SK-N-SH treated with all-trans-retinoic acid at 6 μM for 48 hours (cell line): ENCODE measurements around the gene TMEM87B.
"Not testable (repeated sequence)": the region's sequence is repeated elsewhere in the genome, so short reads cannot be mapped to it uniquely, and the experiment has no call there.

Source experiments
- ATAC-seq: fragments of 200-7000 bp; cut with Tn5 transposase; 3 replicates; pipeline ENCODE4 v1.9.1; 2020; ENCODE audit warnings: mild to moderate bottlenecking, moderate library complexity
- ARNTL ChIP-seq: fragments of 450-650 bp; formaldehyde crosslinking; IDR thresholded peaks from 2 replicates; pipeline ENCODE4 v1.5.0; 2020; ENCODE audit warnings: low read depth, mild to moderate bottlenecking, moderate library complexity, borderline replicate concordance
- BACH2 ChIP-seq: fragments of 250-450 bp; sonication (Bioruptor Pico); IDR thresholded peaks from 2 replicates; pipeline ENCODE4 v1.9.0; 2021; ENCODE audit warnings: mild to moderate bottlenecking, borderline replicate concordance
- CSDC2 ChIP-seq: fragments of 250-450 bp; sonication (Bioruptor Pico); IDR thresholded peaks from 2 replicates; pipeline ENCODE4 v1.5.0; 2020; ENCODE audit warnings: mild to moderate bottlenecking, moderate library complexity
- ESRRG ChIP-seq: fragments of 250-450 bp; sonication (Bioruptor Pico); IDR thresholded peaks from 2 replicates; pipeline ENCODE4 v1.6.1; 2021; ENCODE audit warnings: mild to moderate bottlenecking
- GLIS3 ChIP-seq: fragments of 250-450 bp; sonication (Bioruptor Pico); IDR thresholded peaks from 2 replicates; pipeline ENCODE4 v1.5.0; 2020; ENCODE audit warnings: mild to moderate bottlenecking, moderate library complexity
- ISL1 ChIP-seq: fragments of 250-450 bp; sonication (Bioruptor Pico); IDR thresholded peaks from 2 replicates; pipeline ENCODE4 v2.1.2; 2022; ENCODE audit warnings: mild to moderate bottlenecking, moderate library complexity
- OSR1 ChIP-seq: fragments of 250-450 bp; sonication (Bioruptor Pico); IDR thresholded peaks from 2 replicates; pipeline ENCODE4 v1.8.0; 2022; ENCODE audit warnings: moderate library complexity, mild to moderate bottlenecking, inconsistent platforms
- PPARA ChIP-seq: fragments of 250-450 bp; sonication (Bioruptor Pico); IDR thresholded peaks from 2 replicates; pipeline ENCODE4 v1.5.0; 2020; ENCODE audit warnings: mild to moderate bottlenecking, borderline replicate concordance
- RARB ChIP-seq: fragments of 250-450 bp; sonication (Bioruptor Pico); IDR thresholded peaks from 2 replicates; pipeline ENCODE4 v1.8.0; 2021; ENCODE audit warnings: mild to moderate bottlenecking, moderate library complexity
- SNAI2 ChIP-seq: fragments of 250-450 bp; sonication (Bioruptor Pico); IDR thresholded peaks from 2 replicates; pipeline ENCODE4 v1.5.0; 2020; ENCODE audit warnings: mild to moderate bottlenecking, moderate library complexity
- TOX ChIP-seq: fragments of 250-450 bp; sonication (Bioruptor Pico); IDR thresholded peaks from 2 replicates; pipeline ENCODE4 v1.8.0; 2021; ENCODE audit warnings: mild to moderate bottlenecking, moderate library complexity, borderline replicate concordance
- ZC3H10 ChIP-seq: fragments of 250-450 bp; sonication (Bioruptor Pico); IDR thresholded peaks from 2 replicates; pipeline ENCODE4 v1.5.1; 2021; ENCODE audit warnings: mild to moderate bottlenecking, moderate library complexity
- ZNF565 ChIP-seq: fragments of 450-650 bp; formaldehyde crosslinking; conservative IDR thresholded peaks from 2 replicates; pipeline ENCODE4 v1.5.0; 2020; ENCODE audit warnings: low read depth, mild to moderate bottlenecking, moderate library complexity
- ZNF70 ChIP-seq: fragments of 450-650 bp; formaldehyde crosslinking; IDR thresholded peaks from 2 replicates; pipeline ENCODE4 v1.5.0; 2020; ENCODE audit warnings: mild to moderate bottlenecking, moderate library complexity
- ZNF8 ChIP-seq: fragments of 450-650 bp; formaldehyde crosslinking; IDR thresholded peaks from 2 replicates; pipeline ENCODE4 v1.5.0; 2020; ENCODE audit warnings: mild to moderate bottlenecking, moderate library complexity
- TF ChIP-seq, protein P1 (sequence below): fragments of 250-450 bp; sonication (Bioruptor Pico); IDR thresholded peaks from 2 replicates; pipeline ENCODE4 v1.8.0; 2021; ENCODE audit warnings: low read depth, mild to moderate bottlenecking, moderate library complexity, borderline replicate concordance
- TF ChIP-seq, protein P2 (sequence below): fragments of 250-450 bp; sonication (Bioruptor Pico); IDR thresholded peaks from 2 replicates; pipeline ENCODE4 v1.5.1; 2020; ENCODE audit warnings: low read depth, mild to moderate bottlenecking, moderate library complexity
- TF ChIP-seq, protein P3 (sequence below): fragments of 250-450 bp; sonication (Bioruptor Pico); IDR thresholded peaks from 2 replicates; pipeline ENCODE4 v1.8.0; 2020; ENCODE audit warnings: mild to moderate bottlenecking, moderate library complexity, borderline replicate concordance
- TF ChIP-seq, protein P4 (sequence below): fragments of 250-450 bp; sonication (Bioruptor Pico); IDR thresholded peaks from 2 replicates; pipeline ENCODE4 v1.5.0; 2020; ENCODE audit warnings: mild to moderate bottlenecking, moderate library complexity

Gene TMEM87B

DNA sequence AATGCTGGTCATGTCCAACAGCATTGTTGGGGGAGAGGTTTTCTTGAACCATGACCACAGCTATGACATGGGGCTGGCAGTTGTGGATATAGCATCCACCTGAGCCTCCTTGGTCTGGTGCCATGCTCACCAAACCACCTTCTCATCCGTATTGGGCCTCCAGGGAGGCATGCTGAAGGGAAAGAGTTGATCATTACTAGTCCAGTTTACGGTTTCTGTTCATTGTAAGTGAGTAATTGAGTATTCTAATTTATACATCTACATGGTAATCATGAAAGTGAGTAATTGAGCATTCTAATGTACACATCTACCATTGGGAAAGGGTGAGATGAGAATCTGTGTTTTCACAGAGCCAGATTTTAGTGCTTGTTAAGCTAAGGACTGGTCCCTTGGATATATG, 6.8 kb downstream of the TMEM87B start:
- TF ChIP-seq, protein P1, sequence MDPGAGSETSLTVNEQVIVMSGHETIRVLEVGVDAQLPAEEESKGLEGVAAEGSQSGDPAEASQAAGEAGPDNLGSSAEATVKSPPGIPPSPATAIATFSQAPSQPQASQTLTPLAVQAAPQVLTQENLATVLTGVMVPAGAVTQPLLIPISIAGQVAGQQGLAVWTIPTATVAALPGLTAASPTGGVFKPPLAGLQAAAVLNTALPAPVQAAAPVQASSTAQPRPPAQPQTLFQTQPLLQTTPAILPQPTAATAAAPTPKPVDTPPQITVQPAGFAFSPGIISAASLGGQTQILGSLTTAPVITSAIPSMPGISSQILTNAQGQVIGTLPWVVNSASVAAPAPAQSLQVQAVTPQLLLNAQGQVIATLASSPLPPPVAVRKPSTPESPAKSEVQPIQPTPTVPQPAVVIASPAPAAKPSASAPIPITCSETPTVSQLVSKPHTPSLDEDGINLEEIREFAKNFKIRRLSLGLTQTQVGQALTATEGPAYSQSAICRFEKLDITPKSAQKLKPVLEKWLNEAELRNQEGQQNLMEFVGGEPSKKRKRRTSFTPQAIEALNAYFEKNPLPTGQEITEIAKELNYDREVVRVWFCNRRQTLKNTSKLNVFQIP (CRISPR knock-in tag) = no peak
- no peak for TF ChIP-seq ISL1 (CRISPR knock-in tag)
- TF ChIP-seq GLIS3 = no peak

DNA sequence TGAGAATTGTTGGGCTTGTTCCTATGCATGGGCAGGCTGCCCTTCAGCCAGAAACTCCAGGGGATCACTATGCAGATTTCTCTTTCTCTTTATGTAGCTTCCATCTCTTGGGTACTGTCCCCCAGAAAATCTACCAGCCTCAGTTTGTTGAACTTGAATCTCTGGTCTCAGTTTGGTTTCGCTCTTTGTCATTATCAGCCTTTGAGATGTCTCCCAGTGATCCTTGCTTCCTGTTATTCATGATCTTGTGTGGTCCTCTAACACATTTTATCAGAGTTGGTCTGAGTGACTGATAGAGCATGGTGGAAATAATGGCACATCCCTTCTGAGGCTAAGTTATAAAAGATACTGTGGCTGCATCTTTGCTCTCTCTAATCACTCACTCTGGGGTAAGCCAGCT, 7.8 kb downstream of the TMEM87B start:
- no peak for TF ChIP-seq CSDC2 (CRISPR knock-in tag)
- no peak for TF ChIP-seq ISL1 (CRISPR knock-in tag)
- no peak for TF ChIP-seq ZNF70 (CRISPR knock-in tag)
- no peak for TF ChIP-seq GLIS3
- TF ChIP-seq PPARA (CRISPR knock-in tag) = no peak
- TF ChIP-seq OSR1 (CRISPR knock-in tag) = no peak
- no peak for ATAC-seq

More for the DNA sequence above, 6.8 kb downstream of the TMEM87B start:
- ATAC-seq = no peak

DNA sequence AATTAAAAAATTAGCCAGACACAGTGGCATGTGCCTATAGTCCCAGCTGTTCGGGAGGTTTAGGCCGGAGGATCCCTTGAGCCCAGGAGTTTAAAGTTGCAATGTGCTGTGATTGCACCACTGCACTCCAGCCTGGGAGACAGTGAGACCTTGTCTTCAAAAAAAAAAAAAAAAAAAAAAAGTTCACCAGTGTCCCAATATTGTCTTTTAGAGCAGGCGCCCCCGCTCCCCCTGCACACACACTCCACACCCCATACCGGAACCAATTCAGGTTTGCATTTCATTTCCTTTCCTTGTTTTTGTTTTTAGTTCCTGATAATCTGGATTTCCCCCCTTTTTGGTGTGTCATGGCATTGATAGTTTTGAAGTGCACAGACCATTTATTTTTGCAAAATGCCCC, 10.4 kb downstream of the TMEM87B start:
- TF ChIP-seq ZNF8 (no peak), RARB (CRISPR knock-in tag) (no peak), TOX (CRISPR knock-in tag) (no peak), SNAI2 (CRISPR knock-in tag) (no peak), OSR1 (CRISPR knock-in tag) (no peak), ARNTL (CRISPR knock-in tag) (no peak), ZC3H10 (CRISPR knock-in tag) (no peak), CSDC2 (CRISPR knock-in tag) (no peak), ESRRG (CRISPR knock-in tag) (no peak)
- TF ChIP-seq, protein P2, sequence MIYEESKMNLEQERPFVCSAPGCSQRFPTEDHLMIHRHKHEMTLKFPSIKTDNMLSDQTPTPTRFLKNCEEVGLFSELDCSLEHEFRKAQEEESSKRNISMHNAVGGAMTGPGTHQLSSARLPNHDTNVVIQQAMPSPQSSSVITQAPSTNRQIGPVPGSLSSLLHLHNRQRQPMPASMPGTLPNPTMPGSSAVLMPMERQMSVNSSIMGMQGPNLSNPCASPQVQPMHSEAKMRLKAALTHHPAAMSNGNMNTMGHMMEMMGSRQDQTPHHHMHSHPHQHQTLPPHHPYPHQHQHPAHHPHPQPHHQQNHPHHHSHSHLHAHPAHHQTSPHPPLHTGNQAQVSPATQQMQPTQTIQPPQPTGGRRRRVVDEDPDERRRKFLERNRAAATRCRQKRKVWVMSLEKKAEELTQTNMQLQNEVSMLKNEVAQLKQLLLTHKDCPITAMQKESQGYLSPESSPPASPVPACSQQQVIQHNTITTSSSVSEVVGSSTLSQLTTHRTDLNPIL (CRISPR knock-in tag) = no peak
- TF ChIP-seq, protein P3, sequence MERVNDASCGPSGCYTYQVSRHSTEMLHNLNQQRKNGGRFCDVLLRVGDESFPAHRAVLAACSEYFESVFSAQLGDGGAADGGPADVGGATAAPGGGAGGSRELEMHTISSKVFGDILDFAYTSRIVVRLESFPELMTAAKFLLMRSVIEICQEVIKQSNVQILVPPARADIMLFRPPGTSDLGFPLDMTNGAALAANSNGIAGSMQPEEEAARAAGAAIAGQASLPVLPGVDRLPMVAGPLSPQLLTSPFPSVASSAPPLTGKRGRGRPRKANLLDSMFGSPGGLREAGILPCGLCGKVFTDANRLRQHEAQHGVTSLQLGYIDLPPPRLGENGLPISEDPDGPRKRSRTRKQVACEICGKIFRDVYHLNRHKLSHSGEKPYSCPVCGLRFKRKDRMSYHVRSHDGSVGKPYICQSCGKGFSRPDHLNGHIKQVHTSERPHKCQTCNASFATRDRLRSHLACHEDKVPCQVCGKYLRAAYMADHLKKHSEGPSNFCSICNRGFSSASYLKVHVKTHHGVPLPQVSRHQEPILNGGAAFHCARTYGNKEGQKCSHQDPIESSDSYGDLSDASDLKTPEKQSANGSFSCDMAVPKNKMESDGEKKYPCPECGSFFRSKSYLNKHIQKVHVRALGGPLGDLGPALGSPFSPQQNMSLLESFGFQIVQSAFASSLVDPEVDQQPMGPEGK (CRISPR knock-in tag) = no peak
- TF ChIP-seq, protein P4, sequence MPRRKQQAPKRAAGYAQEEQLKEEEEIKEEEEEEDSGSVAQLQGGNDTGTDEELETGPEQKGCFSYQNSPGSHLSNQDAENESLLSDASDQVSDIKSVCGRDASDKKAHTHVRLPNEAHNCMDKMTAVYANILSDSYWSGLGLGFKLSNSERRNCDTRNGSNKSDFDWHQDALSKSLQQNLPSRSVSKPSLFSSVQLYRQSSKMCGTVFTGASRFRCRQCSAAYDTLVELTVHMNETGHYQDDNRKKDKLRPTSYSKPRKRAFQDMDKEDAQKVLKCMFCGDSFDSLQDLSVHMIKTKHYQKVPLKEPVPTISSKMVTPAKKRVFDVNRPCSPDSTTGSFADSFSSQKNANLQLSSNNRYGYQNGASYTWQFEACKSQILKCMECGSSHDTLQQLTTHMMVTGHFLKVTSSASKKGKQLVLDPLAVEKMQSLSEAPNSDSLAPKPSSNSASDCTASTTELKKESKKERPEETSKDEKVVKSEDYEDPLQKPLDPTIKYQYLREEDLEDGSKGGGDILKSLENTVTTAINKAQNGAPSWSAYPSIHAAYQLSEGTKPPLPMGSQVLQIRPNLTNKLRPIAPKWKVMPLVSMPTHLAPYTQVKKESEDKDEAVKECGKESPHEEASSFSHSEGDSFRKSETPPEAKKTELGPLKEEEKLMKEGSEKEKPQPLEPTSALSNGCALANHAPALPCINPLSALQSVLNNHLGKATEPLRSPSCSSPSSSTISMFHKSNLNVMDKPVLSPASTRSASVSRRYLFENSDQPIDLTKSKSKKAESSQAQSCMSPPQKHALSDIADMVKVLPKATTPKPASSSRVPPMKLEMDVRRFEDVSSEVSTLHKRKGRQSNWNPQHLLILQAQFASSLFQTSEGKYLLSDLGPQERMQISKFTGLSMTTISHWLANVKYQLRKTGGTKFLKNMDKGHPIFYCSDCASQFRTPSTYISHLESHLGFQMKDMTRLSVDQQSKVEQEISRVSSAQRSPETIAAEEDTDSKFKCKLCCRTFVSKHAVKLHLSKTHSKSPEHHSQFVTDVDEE (CRISPR knock-in tag) = no peak
- peak; percentile 29; the same call in 2 of the 3 replicates for ATAC-seq

DNA sequence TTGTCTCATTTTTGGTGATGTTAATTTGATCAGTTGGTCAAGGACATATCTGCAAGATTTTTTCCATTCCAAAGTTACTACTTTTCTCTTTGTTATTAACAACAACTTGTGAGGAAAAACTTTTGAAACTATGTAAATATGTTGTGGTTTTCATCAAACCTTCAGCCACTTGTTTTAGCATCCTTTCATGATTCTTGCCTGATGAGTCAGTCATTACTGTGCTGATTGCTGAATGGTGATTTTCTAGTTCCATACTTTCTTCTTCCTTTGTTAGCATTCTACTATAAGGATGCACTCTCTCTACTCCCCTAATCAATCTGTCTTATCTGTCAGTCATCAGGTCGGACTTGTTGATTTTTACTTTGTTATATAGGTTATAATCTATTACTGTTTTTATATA, 10.9 kb downstream of the TMEM87B start:
- TF ChIP-seq GLIS3 (no peak), ZNF8 (no peak), SNAI2 (CRISPR knock-in tag) (no peak), PPARA (CRISPR knock-in tag) (no peak), OSR1 (CRISPR knock-in tag) (no peak), RARB (CRISPR knock-in tag) (no peak)
- TF ChIP-seq, all 23 proteins: peak for 0
- ATAC-seq = peak; percentile 93

DNA sequence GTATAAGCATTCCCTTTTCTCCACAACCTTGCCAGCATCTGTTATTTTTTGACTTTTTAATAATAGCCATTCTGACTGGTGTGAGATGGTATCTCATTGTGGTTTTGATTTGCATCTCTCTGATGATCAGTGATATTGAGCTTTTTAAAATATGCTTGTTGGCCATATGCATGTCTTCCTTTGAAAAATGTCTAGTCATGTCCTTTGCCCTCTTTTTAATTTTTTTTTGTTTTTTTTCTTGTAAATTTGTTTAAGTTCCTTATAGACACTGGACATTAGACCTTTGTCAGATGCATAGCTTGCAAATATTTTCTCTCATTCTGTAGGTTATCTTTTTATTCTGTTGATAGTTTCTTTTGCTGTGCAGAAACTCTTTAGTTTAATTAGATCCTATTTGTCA, 14.7 kb downstream of the TMEM87B start:
- not testable (repeated sequence) for ATAC-seq

DNA sequence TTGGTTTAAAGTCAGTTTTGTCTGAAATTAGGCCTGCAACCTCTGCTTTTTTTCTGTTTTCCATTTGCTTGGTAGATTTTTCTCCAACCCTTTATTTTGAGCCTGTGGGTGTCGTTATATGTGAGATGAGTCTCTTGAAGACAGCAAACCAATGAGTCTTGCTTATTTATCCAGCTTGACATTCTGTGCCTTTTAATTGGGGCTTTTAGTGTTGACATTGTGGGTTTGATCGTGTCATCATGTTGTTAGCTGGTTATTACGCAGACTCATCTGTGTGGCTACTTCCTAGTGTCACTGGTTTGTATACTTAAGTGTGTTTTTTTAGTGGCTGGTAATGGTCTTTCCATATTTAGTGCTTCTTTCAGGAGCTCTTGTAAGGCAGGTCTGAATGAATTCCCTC, 18.8 kb downstream of the TMEM87B start:
- no peak for ATAC-seq
- TF ChIP-seq, protein P4 (CRISPR knock-in tag) = no peak
- TF ChIP-seq BACH2 (CRISPR knock-in tag) = no peak
- no peak for TF ChIP-seq RARB (CRISPR knock-in tag)
- TF ChIP-seq ZNF565 = no peak
- no peak for TF ChIP-seq ZNF8
